K562 (cell line): ENCODE results near the gene PROK1. TPM values are rescaled to one million over a fixed set of nuclear protein-coding genes. Genes with fewer than 3 reads are reported as not detected.

Experiments
- ATAC-seq: fragments of 200-7000 bp; cut with Tn5 transposase; 3 replicates; pipeline ENCODE4 v1.9.1; 2020; ENCODE audit warnings: moderate library complexity
- BruUV-seq: library from RNA; stranded (reverse); fragments of 400-500 nt; replicated peaks from 2 replicates; lab custom pipeline; 2021; lab: Mats Ljungman, UMichigan
- CTCF ChIA-PET: fragments of 300-600 bp; formaldehyde crosslinking; extraction: SDS; loops from one replicate; lab custom pipeline; 2021; ENCODE audit warnings: low intra/inter-chr PET ratio; lab: Yijun Ruan, JAX
- POLR2A ChIA-PET: fragments of 300-600, 350-650 bp; sonication (Branson Sonifier 250); formaldehyde crosslinking; extraction: SDS; loops from one replicate; lab custom pipeline; 2021; ENCODE audit warnings: antibody characterized with exemption, inconsistent platforms; lab: Yijun Ruan, JAX
- DNase-seq, 4 experiments: peaks; one replicate each; pipeline versions ENCODE4 v3.0.0 to v3.0.0-alpha.2; 2011 to 2018; ENCODE audit warnings: low spot score in 3 of 4, mixed read lengths in 3 of 4; ENCODE audit errors: extremely low read depth in 1 of 4
- FAIRE-seq: peaks from 2 replicates; lab custom pipeline; 2011; peaks lifted over from hg19 to GRCh38; lab: Jason Lieb, UNC
- H2AFZ ChIP-seq: 2 replicates; pipeline ENCODE4 v1.6.0; 2011; ENCODE audit warnings: low read depth, low read length, control low read depth, inconsistent platforms
- H3K27ac ChIP-seq: fragments of 200-600 bp; 3 replicates; pipeline ENCODE4 v1.8.0; 2011; ENCODE audit warnings: low read depth, mild to moderate bottlenecking, control low read depth, inconsistent platforms, low read length, moderate library complexity, mixed read lengths; ENCODE audit errors: extremely low read depth
- H3K27me3 ChIP-seq, 2 experiments: fragments of 300-600 bp in 1 of 2; 2 replicates in 1 of 2; 3 replicates in 1 of 2; pipeline versions ENCODE4 v1.6.0 to v1.8.0; 2011; ENCODE audit warnings: inconsistent platforms in 2 of 2, low read length in 2 of 2, mild to moderate bottlenecking in 1 of 2, mixed read lengths in 1 of 2, moderate library complexity in 1 of 2; ENCODE audit not compliant: control insufficient read depth in 2 of 2, insufficient read depth in 2 of 2
- H3K36me3 ChIP-seq: fragments of 300-600 bp; 3 replicates; pipeline ENCODE4 v1.8.0; 2011; ENCODE audit warnings: mild to moderate bottlenecking, low read length, inconsistent platforms; ENCODE audit not compliant: control insufficient read depth, insufficient read depth
- H3K4me1 ChIP-seq, 2 experiments: fragments of 200-600 bp in 1 of 2; replicated peaks in 1 of 2; 2 replicates in 1 of 2; 3 replicates in 1 of 2; pipeline versions ENCODE4 v1.5.1 to v1.8.0; 2011; ENCODE audit warnings: inconsistent platforms in 2 of 2, low read length in 2 of 2, mild to moderate bottlenecking in 1 of 2, mixed read lengths in 1 of 2, moderate library complexity in 1 of 2; ENCODE audit not compliant: control insufficient read depth in 2 of 2, insufficient read depth in 2 of 2
- H3K4me2 ChIP-seq: 2 replicates; pipeline ENCODE4 v1.6.1; 2011; ENCODE audit warnings: low read length, control low read depth, inconsistent platforms, mixed read lengths; ENCODE audit not compliant: insufficient read depth
- H3K4me3 ChIP-seq: fragments of 200-600 bp; sonication (generic), shearing (Covaris generic); 2 replicates; pipeline ENCODE4 v1.5.1; 2016; ENCODE audit warnings: control low read depth, inconsistent platforms
- H3K79me2 ChIP-seq: fragments of 200-600 bp; 3 replicates; pipeline ENCODE4 v1.8.0; 2011; ENCODE audit warnings: low read length, inconsistent platforms; ENCODE audit not compliant: control insufficient read depth, insufficient read depth
- H3K9ac ChIP-seq, 2 experiments: 2 replicates each; pipeline versions ENCODE4 v1.6.0 to v1.6.1; 2011; ENCODE audit warnings: low read depth in 2 of 2, low read length in 2 of 2, control low read depth in 1 of 2, inconsistent platforms in 1 of 2, mild to moderate bottlenecking in 1 of 2, mixed read lengths in 1 of 2; ENCODE audit not compliant: insufficient read depth in 1 of 2
- H3K9me1 ChIP-seq: one replicate; pipeline ENCODE4 v1.6.0; 2011; ENCODE audit warnings: inconsistent platforms, mild to moderate bottlenecking, low read length, moderate library complexity; ENCODE audit not compliant: control insufficient read depth, insufficient read depth
- H3K9me3 ChIP-seq: replicated peaks from 2 replicates; pipeline ENCODE4 v1.5.1; 2011; ENCODE audit warnings: low read depth, low read length, inconsistent platforms; ENCODE audit not compliant: control insufficient read depth, insufficient read depth
- H4K20me1 ChIP-seq: replicated peaks from 2 replicates; pipeline ENCODE4 v1.6.1; 2011; ENCODE audit warnings: low read length, inconsistent platforms, mixed read lengths; ENCODE audit not compliant: control insufficient read depth, insufficient read depth
- E2F6 ChIP-seq, 2 experiments: IDR thresholded peaks; 2 replicates each; pipeline ENCODE4 v1.6.1; 2011; ENCODE audit warnings: borderline replicate concordance in 1 of 2, control low read depth in 1 of 2, low read depth in 1 of 2, low read length in 1 of 2, mild to moderate bottlenecking in 1 of 2, mixed read lengths in 1 of 2, moderate library complexity in 1 of 2; ENCODE audit not compliant: insufficient read depth in 1 of 2, insufficient read length in 1 of 2, poor library complexity in 1 of 2, severe bottlenecking in 1 of 2; ENCODE audit errors: extremely low read depth in 1 of 2
- ERF ChIP-seq: fragments of 450-650 bp; formaldehyde crosslinking; IDR thresholded peaks from 2 replicates; pipeline ENCODE4 v1.4.0; 2020; ENCODE audit warnings: mild to moderate bottlenecking, mixed read lengths
- ETV6 ChIP-seq, 3 experiments: fragments of 150-350 bp in 1 of 3; sonication (generic) in 1 of 3; formaldehyde crosslinking in 1 of 3; IDR thresholded peaks; 2 replicates each; pipeline versions ENCODE4 v1.6.1 to v1.8.0; 2014 to 2022; ENCODE audit warnings: borderline replicate concordance in 2 of 3, low read depth in 2 of 3, antibody characterized with exemption in 1 of 3, low read length in 1 of 3, mild to moderate bottlenecking in 1 of 3, missing genetic modification reagents in 1 of 3
- FOXM1 ChIP-seq, 2 experiments: fragments of 450-650 bp in 1 of 2; sonication (generic) in 1 of 2; formaldehyde crosslinking in 1 of 2; IDR thresholded peaks; 2 replicates each; pipeline versions ENCODE4 v1.6.1 to v1.9.0; 2017 to 2022; ENCODE audit warnings: low read depth in 2 of 2, mild to moderate bottlenecking in 2 of 2, missing genetic modification reagents in 1 of 2, moderate library complexity in 1 of 2
- MCM7 ChIP-seq, 2 experiments: fragments of 450-650 bp; IDR thresholded peaks; 2 replicates each; pipeline ENCODE4 v1.6.1; 2016 to 2018
- PTRF ChIP-seq: fragments of 450-650 bp; IDR thresholded peaks from 2 replicates; pipeline ENCODE4 v1.6.1; 2016; ENCODE audit warnings: mild to moderate bottlenecking, missing genetic modification characterization, missing compliant biosample characterization
- PURB ChIP-seq: sonication (generic); formaldehyde crosslinking; IDR thresholded peaks from 2 replicates; pipeline ENCODE4 v1.9.0; 2021; ENCODE audit warnings: low read depth, mild to moderate bottlenecking, missing genetic modification reagents
- RCOR1 ChIP-seq, 2 experiments: IDR thresholded peaks; 2 replicates each; pipeline ENCODE4 v1.6.1; 2012; ENCODE audit warnings: low read depth in 2 of 2, low read length in 2 of 2, borderline replicate concordance in 1 of 2, improper control_type of control experiment in 1 of 2
- SRF ChIP-seq, 2 experiments: fragments of 250-450, 450-650 bp in 1 of 2; sonication (Bioruptor Pico) in 1 of 2; sonication (generic) in 1 of 2; formaldehyde crosslinking; IDR thresholded peaks; 2 replicates each; pipeline versions ENCODE4 v1.5.0 to v1.5.1; 2020 to 2022; ENCODE audit warnings: mild to moderate bottlenecking in 1 of 2, missing genetic modification reagents in 1 of 2
- TAF1 ChIP-seq: IDR thresholded peaks from 2 replicates; pipeline ENCODE4 v1.6.1; 2011; ENCODE audit warnings: mild to moderate bottlenecking, low read length, moderate library complexity; ENCODE audit not compliant: insufficient read depth, control insufficient read depth, severe bottlenecking; ENCODE audit errors: extremely low read depth
- ZFP30 ChIP-seq: fragments of 250-450 bp; sonication (Bioruptor Pico); IDR thresholded peaks from 2 replicates; pipeline ENCODE4 v1.8.0; 2022; ENCODE audit warnings: moderate library complexity, mild to moderate bottlenecking, inconsistent platforms, borderline replicate concordance
- ZNF398 ChIP-seq: fragments of 250-450 bp; sonication (Bioruptor Pico); IDR thresholded peaks from 2 replicates; pipeline ENCODE4 v1.8.0; 2021; ENCODE audit warnings: moderate library complexity, mild to moderate bottlenecking, inconsistent platforms
- ZNF561 ChIP-seq: fragments of 450-650 bp; formaldehyde crosslinking; conservative IDR thresholded peaks from 2 replicates; pipeline ENCODE4 v1.4.0; 2020; ENCODE audit warnings: mild to moderate bottlenecking, moderate library complexity
- WGBS: fragments of 100-300 bp; shearing (Covaris generic); methylation state at CpG from one replicate; pipeline ENCODE4 v1.1.6; 2016; ENCODE audit warnings: low coverage, mixed read lengths; ENCODE audit not compliant: insufficient coverage; ENCODE audit errors: missing lambda C conversion rate; 5-methylcytosine and 5-hydroxymethylcytosine counted together
- in situ Hi-C: fragments of 300-500 bp; cut with MboI; formaldehyde crosslinking; loops from 4 replicates; pipeline ENCODE4 v1.15.0; 2018; ENCODE audit warnings: inconsistent platforms, mixed read lengths
- intact Hi-C: fragments of 100-400 bp; cut with micrococcal nuclease; formaldehyde crosslinking; loops from 2 replicates; pipeline ENCODE4 v1.14.2; 2022
- polyA plus RNA-seq, 8 experiments: library from polyadenylated mRNA; depleted of rRNA in 4 of 8; stranded (reverse) in 5 of 8; unstranded in 3 of 8; fragments of >200 nt; fragmentation: Nextera tagmentation in 2 of 8; fragmentation: Illumina TruSeq in 1 of 8; extraction: Ambion mirVana in 2 of 8; extraction: Trizol in 1 of 8; gene quantifications; 2 replicates each; pipeline versions ENCODE4 v1.2.1 to v1.2.3, GENCODE V29; 2011 to 2014; ENCODE audit warnings: inconsistent platforms in 1 of 8, missing spikeins in 1 of 8
- total RNA-seq, 7 experiments: library from RNA; depleted of rRNA in 6 of 7; stranded (reverse); fragments of >200 nt in 6 of 7; fragmentation: Illumina TruSeq in 2 of 7; extraction: Trizol in 2 of 7; gene quantifications; 2 replicates each; pipeline versions ENCODE4 v1.2.1 to v1.2.3, GENCODE V29; 2011 to 2021; ENCODE audit warnings: low replicate concordance in 1 of 7
- TF ChIP-seq, protein P1 (sequence below): sonication (generic); formaldehyde crosslinking; IDR thresholded peaks from 2 replicates; pipeline ENCODE4 v1.8.1; 2023; ENCODE audit warnings: mild to moderate bottlenecking, missing genetic modification reagents

The PROK1 gene
- total and polyA plus RNA-seq, 9 of the 15 experiments (the other 6 are each of a cell fraction or from before 2014, with no cell fraction given) = 0.15 TPM; not detected in 8

GRCh38 chr1:110436635-110437034, 14.3 kb upstream of the PROK1 start:
- no TSS peak for BruUV-seq
- ChIA-PET POLR2A (interaction anchor here (0.6 to 1.7 kb wide), 8 partner anchors 9 to 888 kb away, joined by 3 to 8 read pairs (median 3); partner anchors contain the start of gene GNAI3), CTCF (no interaction called here)
- H3K36me3 ChIP-seq = no peaks in the 10 kb centered on the region
- H3K27me3 ChIP-seq = peaks cover 23 to 56% of the 10 kb centered on the region in 2 experiments
- H3K27ac ChIP-seq = no peak overlapping the region
- intact Hi-C loops = no loop called here
- peak overlapping the region; percentile 6; the same call in 1 of the 2 replicates for H2AFZ ChIP-seq
- WGBS = 10% methylated on average over 7 of the region's 7 CpGs
- no peaks in the 10 kb centered on the region for H3K9me3 ChIP-seq
- no peak overlapping the region for H3K9ac ChIP-seq
- H3K9me1 ChIP-seq = no peaks in the 10 kb centered on the region
- no peak overlapping the region for H3K4me3 ChIP-seq
- no peak for FAIRE-seq
- in situ Hi-C loops = no loop called here
- H3K79me2 ChIP-seq = no peaks in the 10 kb centered on the region
- H3K4me2 ChIP-seq = no peak overlapping the region
- no peak for ATAC-seq
- TF ChIP-seq SRF (CRISPR knock-in tag; IDR thresholded peaks at IDR 0.05) = no peak
- TF ChIP-seq E2F6 (IDR thresholded peaks at IDR 0.05; ENCODE audit: borderline replicate concordance in 1 of 2, extremely low read depth in 1 of 2, insufficient read depth in 1 of 2, insufficient read length in 1 of 2, low read depth in 1 of 2, low read length in 1 of 2, poor library complexity in 1 of 2, severe bottlenecking in 1 of 2) = peak in 1 of 2 experiments; percentile 48
- TF ChIP-seq, protein P1, sequence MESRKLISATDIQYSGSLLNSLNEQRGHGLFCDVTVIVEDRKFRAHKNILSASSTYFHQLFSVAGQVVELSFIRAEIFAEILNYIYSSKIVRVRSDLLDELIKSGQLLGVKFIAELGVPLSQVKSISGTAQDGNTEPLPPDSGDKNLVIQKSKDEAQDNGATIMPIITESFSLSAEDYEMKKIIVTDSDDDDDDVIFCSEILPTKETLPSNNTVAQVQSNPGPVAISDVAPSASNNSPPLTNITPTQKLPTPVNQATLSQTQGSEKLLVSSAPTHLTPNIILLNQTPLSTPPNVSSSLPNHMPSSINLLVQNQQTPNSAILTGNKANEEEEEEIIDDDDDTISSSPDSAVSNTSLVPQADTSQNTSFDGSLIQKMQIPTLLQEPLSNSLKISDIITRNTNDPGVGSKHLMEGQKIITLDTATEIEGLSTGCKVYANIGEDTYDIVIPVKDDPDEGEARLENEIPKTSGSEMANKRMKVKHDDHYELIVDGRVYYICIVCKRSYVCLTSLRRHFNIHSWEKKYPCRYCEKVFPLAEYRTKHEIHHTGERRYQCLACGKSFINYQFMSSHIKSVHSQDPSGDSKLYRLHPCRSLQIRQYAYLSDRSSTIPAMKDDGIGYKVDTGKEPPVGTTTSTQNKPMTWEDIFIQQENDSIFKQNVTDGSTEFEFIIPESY (CRISPR knock-in tag) = peak; percentile 45; the same call in 1 of the 2 replicates
- no peak for TF ChIP-seq ZNF398
- TF ChIP-seq ZNF561 = no peak
- no peak for TF ChIP-seq MCM7 (IDR thresholded peaks at IDR 0.05)
- no peak for TF ChIP-seq TAF1
- no peak for TF ChIP-seq ERF (CRISPR knock-in tag)
- no peak for TF ChIP-seq ETV6 (IDR thresholded peaks at IDR 0.05; ENCODE audit: borderline replicate concordance in 1 of 2, low read depth in 2 of 2, low read length in 1 of 2)
- no peak for TF ChIP-seq ETV6 (CRISPR knock-in tag; IDR thresholded peaks at IDR 0.05; ENCODE audit: borderline replicate concordance)
- TF ChIP-seq PURB (CRISPR knock-in tag) = no peak
- TF ChIP-seq PTRF (tag) = no peak
- no peak for TF ChIP-seq RCOR1 (IDR thresholded peaks at IDR 0.05; ENCODE audit: borderline replicate concordance in 1 of 2, low read depth in 2 of 2, low read length in 2 of 2)
- no peak for TF ChIP-seq ZFP30 (CRISPR knock-in tag)
- no peak for TF ChIP-seq FOXM1 (IDR thresholded peaks at IDR 0.05; ENCODE audit: low read depth)
- no peak for TF ChIP-seq FOXM1 (CRISPR knock-in tag; IDR thresholded peaks at IDR 0.05; ENCODE audit: low read depth)
- H3K4me1 ChIP-seq = peaks cover 10 to 27% of the 10 kb centered on the region in 2 experiments; a peak in 4 of 5 replicates
- no peak for DNase-seq
- peaks cover 13% of the 10 kb centered on the region; the same call in 1 of the 2 replicates for H4K20me1 ChIP-seq
